ENCODE results near the gene RPTOR. TPM values are rescaled to one million over a fixed set of nuclear protein-coding genes. Genes with fewer than 3 reads are reported as not detected.

Gene RPTOR
- total RNA-seq, 1 experiment from 2014 or later: 58.0 TPM

DNA sequence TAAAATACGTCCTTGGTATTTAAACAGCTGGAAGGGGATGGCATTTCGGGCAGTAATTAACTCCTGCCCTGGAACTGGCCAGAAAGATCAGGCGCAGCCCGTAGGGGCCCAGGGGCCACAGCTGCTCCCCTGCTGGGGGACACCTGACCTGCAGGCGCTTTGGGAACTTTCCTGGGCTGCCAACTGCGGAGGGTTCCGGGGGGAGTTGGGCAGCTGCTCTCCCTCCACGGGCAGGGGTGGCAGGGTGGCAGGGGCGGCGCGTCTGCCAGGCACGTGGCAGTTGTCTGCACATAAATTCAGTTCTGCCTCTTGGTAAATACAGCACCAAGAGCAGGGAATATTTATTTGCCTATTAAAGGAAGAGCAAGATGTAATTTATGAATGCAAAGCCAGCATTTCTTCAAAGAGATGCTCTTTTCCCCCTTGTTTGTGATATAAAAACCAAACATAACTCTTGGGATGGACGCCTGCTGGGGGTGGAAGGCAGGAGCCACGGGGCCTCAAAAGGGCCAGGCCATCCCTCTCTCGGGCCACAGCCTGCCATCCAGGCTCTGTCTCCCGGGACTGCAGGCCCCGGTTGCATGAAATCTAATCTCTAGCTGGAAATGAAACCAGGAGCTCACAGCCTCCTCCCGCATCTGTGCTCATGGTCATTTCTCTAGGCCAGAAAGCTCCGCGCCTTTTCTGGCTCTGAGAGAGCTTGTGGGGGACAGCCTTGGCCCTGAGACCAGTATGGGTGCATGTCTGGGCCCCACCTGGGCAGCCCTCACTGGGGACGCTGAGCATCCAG lies 417.1 kb downstream of the RPTOR start:
- Histone ChIP-seq H3K36me3 (ENCODE audit: control insufficient read depth, insufficient read depth, low read length) (no peaks in the 10 kb centered on the region; the same call in 1 of the 2 replicates), H3K27me3 (ENCODE audit: control insufficient read depth, insufficient read depth, low read length) (no peaks in the 10 kb centered on the region), H3K4me3 (ENCODE audit: low read depth in 2 of 2, low read length in 2 of 2) (no peak overlapping the region), H3K9me3 (ENCODE audit: control insufficient read depth, insufficient read depth, low read depth, low read length) (no peaks in the 10 kb centered on the region), H3K4me1 (ENCODE audit: control insufficient read depth, insufficient read depth, low read length) (no peaks in the 10 kb centered on the region), H3K27ac (ENCODE audit: low read length) (no peak overlapping the region)
- CTCF ChIA-PET: interaction anchor here (0.5 to 0.8 kb wide), 2 partner anchors 9 to 94 kb away, joined by 3 to 5 read pairs; no protein-coding TSS in a partner anchor
- TF ChIP-seq, protein P1, sequence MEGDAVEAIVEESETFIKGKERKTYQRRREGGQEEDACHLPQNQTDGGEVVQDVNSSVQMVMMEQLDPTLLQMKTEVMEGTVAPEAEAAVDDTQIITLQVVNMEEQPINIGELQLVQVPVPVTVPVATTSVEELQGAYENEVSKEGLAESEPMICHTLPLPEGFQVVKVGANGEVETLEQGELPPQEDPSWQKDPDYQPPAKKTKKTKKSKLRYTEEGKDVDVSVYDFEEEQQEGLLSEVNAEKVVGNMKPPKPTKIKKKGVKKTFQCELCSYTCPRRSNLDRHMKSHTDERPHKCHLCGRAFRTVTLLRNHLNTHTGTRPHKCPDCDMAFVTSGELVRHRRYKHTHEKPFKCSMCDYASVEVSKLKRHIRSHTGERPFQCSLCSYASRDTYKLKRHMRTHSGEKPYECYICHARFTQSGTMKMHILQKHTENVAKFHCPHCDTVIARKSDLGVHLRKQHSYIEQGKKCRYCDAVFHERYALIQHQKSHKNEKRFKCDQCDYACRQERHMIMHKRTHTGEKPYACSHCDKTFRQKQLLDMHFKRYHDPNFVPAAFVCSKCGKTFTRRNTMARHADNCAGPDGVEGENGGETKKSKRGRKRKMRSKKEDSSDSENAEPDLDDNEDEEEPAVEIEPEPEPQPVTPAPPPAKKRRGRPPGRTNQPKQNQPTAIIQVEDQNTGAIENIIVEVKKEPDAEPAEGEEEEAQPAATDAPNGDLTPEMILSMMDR (IDR thresholded peaks at IDR 0.05): no peak
- TF ChIP-seq, protein P2, sequence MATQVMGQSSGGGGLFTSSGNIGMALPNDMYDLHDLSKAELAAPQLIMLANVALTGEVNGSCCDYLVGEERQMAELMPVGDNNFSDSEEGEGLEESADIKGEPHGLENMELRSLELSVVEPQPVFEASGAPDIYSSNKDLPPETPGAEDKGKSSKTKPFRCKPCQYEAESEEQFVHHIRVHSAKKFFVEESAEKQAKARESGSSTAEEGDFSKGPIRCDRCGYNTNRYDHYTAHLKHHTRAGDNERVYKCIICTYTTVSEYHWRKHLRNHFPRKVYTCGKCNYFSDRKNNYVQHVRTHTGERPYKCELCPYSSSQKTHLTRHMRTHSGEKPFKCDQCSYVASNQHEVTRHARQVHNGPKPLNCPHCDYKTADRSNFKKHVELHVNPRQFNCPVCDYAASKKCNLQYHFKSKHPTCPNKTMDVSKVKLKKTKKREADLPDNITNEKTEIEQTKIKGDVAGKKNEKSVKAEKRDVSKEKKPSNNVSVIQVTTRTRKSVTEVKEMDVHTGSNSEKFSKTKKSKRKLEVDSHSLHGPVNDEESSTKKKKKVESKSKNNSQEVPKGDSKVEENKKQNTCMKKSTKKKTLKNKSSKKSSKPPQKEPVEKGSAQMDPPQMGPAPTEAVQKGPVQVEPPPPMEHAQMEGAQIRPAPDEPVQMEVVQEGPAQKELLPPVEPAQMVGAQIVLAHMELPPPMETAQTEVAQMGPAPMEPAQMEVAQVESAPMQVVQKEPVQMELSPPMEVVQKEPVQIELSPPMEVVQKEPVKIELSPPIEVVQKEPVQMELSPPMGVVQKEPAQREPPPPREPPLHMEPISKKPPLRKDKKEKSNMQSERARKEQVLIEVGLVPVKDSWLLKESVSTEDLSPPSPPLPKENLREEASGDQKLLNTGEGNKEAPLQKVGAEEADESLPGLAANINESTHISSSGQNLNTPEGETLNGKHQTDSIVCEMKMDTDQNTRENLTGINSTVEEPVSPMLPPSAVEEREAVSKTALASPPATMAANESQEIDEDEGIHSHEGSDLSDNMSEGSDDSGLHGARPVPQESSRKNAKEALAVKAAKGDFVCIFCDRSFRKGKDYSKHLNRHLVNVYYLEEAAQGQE (IDR thresholded peaks at IDR 0.05; ENCODE audit: insufficient read depth in 1 of 2, low read depth in 2 of 2, low read length in 1 of 2): no peak
- TF ChIP-seq TCF7L2 (IDR thresholded peaks at IDR 0.05; ENCODE audit: low read depth, low read length) (no peak), SIN3A (IDR thresholded peaks at IDR 0.05; ENCODE audit: borderline replicate concordance, insufficient read depth, low read depth, low read length) (no peak), POLR2AphosphoS5 (IDR thresholded peaks at IDR 0.05; ENCODE audit: low read depth, low read length) (no peak)
- no peak for DNase-seq (ENCODE audit: low read depth, low spot score)
- in situ Hi-C loops (cut with HindIII; ENCODE audit: low pct_unique_long_range_greater_than_20kb, low sequenced_read_pairs): no loop called here
- BruUV-seq (replicated peaks): no TSS peak
- intact Hi-C loops (cut with micrococcal nuclease; ENCODE audit: unreplicated experiment): no loop called here
- no peak for ATAC-seq
- POLR2A ChIA-PET: no interaction called here

DNA sequence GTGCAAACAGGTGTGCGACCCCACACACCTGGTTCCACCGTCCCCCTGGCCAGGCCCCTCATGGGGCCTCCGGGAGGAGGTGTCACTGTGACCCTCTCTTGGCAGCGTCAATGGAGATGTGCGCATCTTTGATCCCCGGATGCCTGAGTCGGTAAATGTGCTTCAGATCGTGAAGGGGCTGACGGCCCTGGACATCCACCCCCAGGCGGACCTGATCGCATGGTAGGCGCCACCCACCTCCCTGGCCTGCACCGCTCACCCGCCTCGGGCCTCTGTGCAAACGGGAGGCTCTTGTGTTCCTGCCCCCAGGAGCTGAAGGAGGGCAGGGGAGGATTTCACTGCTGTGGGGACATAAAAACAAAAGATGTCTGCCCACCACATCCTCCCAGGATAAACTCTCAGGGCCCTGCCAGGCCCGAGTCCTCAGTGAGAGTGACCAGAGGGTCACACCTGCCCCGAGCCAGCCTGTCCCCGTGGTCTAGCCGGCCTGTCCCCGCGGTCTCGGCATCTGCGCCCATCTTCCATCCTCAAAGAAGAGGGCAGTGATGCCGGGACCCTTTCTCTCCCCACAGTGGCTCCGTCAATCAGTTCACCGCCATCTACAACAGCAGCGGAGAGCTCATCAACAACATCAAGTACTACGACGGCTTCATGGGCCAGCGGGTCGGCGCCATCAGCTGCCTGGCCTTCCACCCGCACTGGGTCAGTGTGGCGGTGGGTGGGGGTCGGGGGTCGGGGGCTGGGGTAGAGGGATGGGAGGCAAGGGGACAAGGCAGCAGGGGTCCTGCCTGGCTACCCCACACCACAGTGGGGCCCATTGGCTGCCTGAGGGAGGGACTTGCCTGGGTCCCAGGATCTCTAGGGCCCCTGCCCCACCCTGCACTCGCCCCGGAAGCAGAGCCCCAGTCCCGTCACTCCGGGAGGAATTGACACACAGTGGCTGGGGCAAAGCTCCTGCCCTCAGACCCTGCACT lies 418.0 kb downstream of the RPTOR start:
- POLR2A ChIA-PET: interaction anchor here (0.6 kb wide), 1 partner anchor 83 kb away, joined by 5 read pairs; no protein-coding TSS in a partner anchor
- Histone ChIP-seq H3K4me1 (ENCODE audit: control insufficient read depth, insufficient read depth, low read length) (no peaks in the 10 kb centered on the region), H3K27me3 (ENCODE audit: control insufficient read depth, insufficient read depth, low read length) (no peaks in the 10 kb centered on the region), H3K36me3 (ENCODE audit: control insufficient read depth, insufficient read depth, low read length) (no peaks in the 10 kb centered on the region; the same call in 1 of the 2 replicates), H3K9me3 (ENCODE audit: control insufficient read depth, insufficient read depth, low read depth, low read length) (no peaks in the 10 kb centered on the region), H3K4me3 (ENCODE audit: low read depth in 2 of 2, low read length in 2 of 2) (no peak overlapping the region), H3K27ac (ENCODE audit: low read length) (no peak overlapping the region)
- TF ChIP-seq, protein P2 (IDR thresholded peaks at IDR 0.05; ENCODE audit: insufficient read depth in 1 of 2, low read depth in 2 of 2, low read length in 1 of 2): no peak
- TF ChIP-seq POLR2AphosphoS5 (IDR thresholded peaks at IDR 0.05; ENCODE audit: low read depth, low read length) (no peak), SIN3A (IDR thresholded peaks at IDR 0.05; ENCODE audit: borderline replicate concordance, insufficient read depth, low read depth, low read length) (no peak), TCF7L2 (IDR thresholded peaks at IDR 0.05; ENCODE audit: low read depth, low read length) (no peak)
- TF ChIP-seq, protein P1 (IDR thresholded peaks at IDR 0.05): no peak
- CTCF ChIA-PET: no interaction called here
- in situ Hi-C loops (cut with HindIII; ENCODE audit: low pct_unique_long_range_greater_than_20kb, low sequenced_read_pairs) (no loop called here), intact Hi-C loops (cut with micrococcal nuclease; ENCODE audit: unreplicated experiment) (no loop called here)
- ATAC-seq: no peak
- DNase-seq (ENCODE audit: low read depth, low spot score): no peak
- no TSS peak for BruUV-seq (replicated peaks)
